ENCODE results near the gene TPPP3. TPM values are rescaled to one million over a fixed set of nuclear protein-coding genes. Genes with fewer than 3 reads are reported as not detected.

Gene TPPP3
- total and polyA plus RNA-seq, 2 donors (not counting 1 experiment from before 2014, with no cell fraction given): 0.31 TPM; not detected in 1

GRCh38 chr16:67372664-67373063, 20.6 kb downstream of the TPPP3 start:
- intact Hi-C loops (cut with micrococcal nuclease): no loop called here
- TF ChIP-seq CTCF (IDR thresholded peaks at IDR 0.05) (peak; percentile 19), EZH2 (IDR thresholded peaks at IDR 0.05; ENCODE audit: borderline replicate concordance, insufficient read depth, low read depth, low read length, poor library complexity, severe bottlenecking) (no peak)
- no peaks in the 10 kb centered on the region for H3K36me3 ChIP-seq (replicated peaks in 1 of 2; ENCODE audit: control extremely low read depth in 1 of 2, control insufficient read depth in 1 of 2, extremely low read depth in 1 of 2, insufficient read depth in 2 of 2, low read length in 1 of 2)
- no peaks in the 10 kb centered on the region for H3K4me1 Mint-ChIP-seq
- ChIA-PET POLR2A (no interaction called here), CTCF (interaction anchor here (0.6 to 1.3 kb wide), 4 partner anchors 24 to 94 kb away, joined by 3 read pairs; no protein-coding TSS in a partner anchor)
- no peaks in the 10 kb centered on the region for H3K79me2 ChIP-seq (ENCODE audit: control insufficient read depth, insufficient read depth, low read length)
- H3K27me3 Mint-ChIP-seq: peaks cover 4% of the 10 kb centered on the region
- H3K4me1 ChIP-seq (ENCODE audit: control insufficient read depth in 2 of 2, insufficient read depth in 2 of 2, low read length in 2 of 2): peaks cover 0 to 5% of the 10 kb centered on the region in 2 donors
- no peak overlapping the region for H3K4me2 ChIP-seq (replicated peaks; ENCODE audit: low read depth, low read length, poor library complexity, severe bottlenecking)
- no peak overlapping the region for H3K27ac ChIP-seq (ENCODE audit: low read length in 2 of 2)
- no peaks in the 10 kb centered on the region for H4K20me1 ChIP-seq (ENCODE audit: control insufficient read depth, insufficient read depth, low read length, poor library complexity, severe bottlenecking)
- no peaks in the 10 kb centered on the region for H3K9me3 Mint-ChIP-seq (ENCODE audit: insufficient read depth)
- no peaks in the 10 kb centered on the region for H3K9me3 ChIP-seq (ENCODE audit: control extremely low read depth in 1 of 3, control insufficient read depth in 2 of 3, insufficient read depth in 1 of 3, low read length in 2 of 3)
- peaks cover 0 to 6% (median 0%) of the 10 kb centered on the region in 4 experiments for H3K27me3 ChIP-seq (replicated peaks in 1 of 4; ENCODE audit: control extremely low read depth in 1 of 4, control insufficient read depth in 3 of 4, insufficient read depth in 4 of 4, low read length in 3 of 4)
- H3K4me3 ChIP-seq (ENCODE audit: control extremely low read depth in 1 of 5, extremely low read depth in 1 of 5, insufficient read depth in 1 of 5, low read depth in 2 of 5, low read length in 4 of 5): no peak overlapping the region
- no peak overlapping the region for H3K27ac Mint-ChIP-seq
- ATAC-seq (ENCODE audit: low read depth) (no peak), DNase-seq (peak; percentile 18)
- no peak overlapping the region for H3K4me3 Mint-ChIP-seq
- no peak overlapping the region for H3K9ac ChIP-seq (ENCODE audit: low read length)
- no peak overlapping the region for H2AFZ ChIP-seq (ENCODE audit: insufficient read depth, low read depth, low read length, poor library complexity, severe bottlenecking)

GRCh38 chr16:67370661-67371060, 22.6 kb downstream of the TPPP3 start:
- Histone ChIP-seq H2AFZ (ENCODE audit: insufficient read depth, low read depth, low read length, poor library complexity, severe bottlenecking) (no peak overlapping the region), H3K27me3 (replicated peaks in 1 of 4; ENCODE audit: control extremely low read depth in 1 of 4, control insufficient read depth in 3 of 4, insufficient read depth in 4 of 4, low read length in 3 of 4) (peaks cover 0 to 6% (median 0%) of the 10 kb centered on the region in 4 experiments), H3K9ac (ENCODE audit: low read length) (no peak overlapping the region), H3K79me2 (ENCODE audit: control insufficient read depth, insufficient read depth, low read length) (no peaks in the 10 kb centered on the region), H3K9me3 (ENCODE audit: control extremely low read depth in 1 of 3, control insufficient read depth in 2 of 3, insufficient read depth in 1 of 3, low read length in 2 of 3) (no peaks in the 10 kb centered on the region), H3K27ac (ENCODE audit: low read length in 2 of 2) (no peak overlapping the region), H4K20me1 (ENCODE audit: control insufficient read depth, insufficient read depth, low read length, poor library complexity, severe bottlenecking) (no peaks in the 10 kb centered on the region), H3K4me2 (replicated peaks; ENCODE audit: low read depth, low read length, poor library complexity, severe bottlenecking) (no peak overlapping the region), H3K36me3 (replicated peaks in 1 of 2; ENCODE audit: control extremely low read depth in 1 of 2, control insufficient read depth in 1 of 2, extremely low read depth in 1 of 2, insufficient read depth in 2 of 2, low read length in 1 of 2) (no peaks in the 10 kb centered on the region), H3K4me1 (ENCODE audit: control insufficient read depth in 2 of 2, insufficient read depth in 2 of 2, low read length in 2 of 2) (peaks cover 4 to 5% of the 10 kb centered on the region in 2 donors), H3K4me3 (ENCODE audit: control extremely low read depth in 1 of 5, extremely low read depth in 1 of 5, insufficient read depth in 1 of 5, low read depth in 2 of 5, low read length in 4 of 5) (no peak overlapping the region)
- TF ChIP-seq CTCF (IDR thresholded peaks at IDR 0.05): no peak
- TF ChIP-seq EZH2 (IDR thresholded peaks at IDR 0.05; ENCODE audit: borderline replicate concordance, insufficient read depth, low read depth, low read length, poor library complexity, severe bottlenecking): no peak
- H3K4me3 Mint-ChIP-seq: no peak overlapping the region
- H3K27me3 Mint-ChIP-seq: peaks cover 4% of the 10 kb centered on the region
- peaks cover 2% of the 10 kb centered on the region for H3K4me1 Mint-ChIP-seq
- WGBS (ENCODE audit: insufficient coverage): 98% methylated on average over 4 of the region's 4 CpGs
- ATAC-seq (ENCODE audit: low read depth) (no peak), DNase-seq (no peak)
- POLR2A ChIA-PET: no interaction called here
- intact Hi-C loops (cut with micrococcal nuclease): no loop called here
- no peak overlapping the region for H3K27ac Mint-ChIP-seq
- CTCF ChIA-PET: no interaction called here
- H3K9me3 Mint-ChIP-seq (ENCODE audit: insufficient read depth): no peaks in the 10 kb centered on the region

Measured in B cell (primary cell).